ELF-1 (cell line): ENCODE measurements around the gene CDX1.
A peak's percentile ranks its signal among the peaks of the same experiment; 100 is the strongest.

Experiments used
- DNase-seq: peaks from one replicate; pipeline ENCODE4 v3.0.0-alpha.2; 2016; ENCODE audit warnings: low read depth, low spot score

CDX1 gene

DNA sequence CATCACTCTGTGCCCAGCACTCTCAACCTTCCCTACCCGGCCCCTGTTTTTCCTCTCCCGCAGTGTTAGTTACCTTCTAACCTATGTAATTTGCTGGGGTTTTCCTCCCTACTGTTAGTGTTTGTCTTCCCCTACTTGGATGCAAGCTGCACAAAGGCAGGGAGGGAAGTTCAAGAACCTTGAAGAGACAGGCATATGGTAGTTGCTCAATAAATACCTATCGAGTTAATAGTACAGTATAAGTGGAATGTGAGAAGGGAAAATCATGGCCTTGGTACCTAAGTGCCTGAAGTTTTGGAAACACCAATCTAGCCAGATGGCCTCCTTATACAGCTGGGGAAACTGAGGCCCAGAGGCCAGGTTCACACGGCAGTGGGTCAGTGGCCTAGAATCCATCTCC lies 35.1 kb upstream of the CDX1 start:
- DNase-seq: no peak

DNA sequence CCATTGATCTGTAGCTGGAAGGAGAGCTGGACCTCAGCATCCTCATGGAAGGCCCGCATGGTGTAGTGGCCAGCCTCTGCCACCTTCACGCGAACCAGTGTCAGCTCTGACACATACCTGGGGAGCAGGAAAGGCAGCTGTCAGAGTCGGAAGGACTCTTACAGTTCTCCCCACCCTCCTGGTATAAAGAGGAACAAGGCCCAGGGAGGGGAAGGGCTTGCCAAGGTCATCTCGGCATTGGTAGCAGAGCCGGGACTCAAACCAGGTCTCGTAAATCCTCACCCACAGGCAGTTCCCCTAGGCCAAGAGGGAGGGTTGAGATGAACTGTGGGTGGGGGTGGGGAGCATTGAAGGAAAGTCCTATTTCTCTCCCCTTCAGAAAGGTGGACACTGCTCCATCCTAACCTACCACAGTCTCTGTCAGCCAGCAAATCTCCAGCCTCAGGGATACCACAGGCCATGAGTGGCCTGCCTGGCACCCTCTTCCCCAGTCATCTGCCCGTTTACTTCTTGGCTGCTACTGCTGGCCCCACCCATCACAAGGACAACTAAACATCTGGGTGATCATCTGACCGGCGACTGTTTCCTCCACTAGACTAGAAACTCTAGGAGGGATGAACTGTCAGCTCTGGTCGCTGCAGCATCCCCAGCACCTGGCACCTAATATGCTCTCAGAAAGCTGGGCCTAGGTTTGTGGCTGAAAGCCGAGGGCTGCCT lies 34.4 kb upstream of the CDX1 start:
- no peak for DNase-seq

DNA sequence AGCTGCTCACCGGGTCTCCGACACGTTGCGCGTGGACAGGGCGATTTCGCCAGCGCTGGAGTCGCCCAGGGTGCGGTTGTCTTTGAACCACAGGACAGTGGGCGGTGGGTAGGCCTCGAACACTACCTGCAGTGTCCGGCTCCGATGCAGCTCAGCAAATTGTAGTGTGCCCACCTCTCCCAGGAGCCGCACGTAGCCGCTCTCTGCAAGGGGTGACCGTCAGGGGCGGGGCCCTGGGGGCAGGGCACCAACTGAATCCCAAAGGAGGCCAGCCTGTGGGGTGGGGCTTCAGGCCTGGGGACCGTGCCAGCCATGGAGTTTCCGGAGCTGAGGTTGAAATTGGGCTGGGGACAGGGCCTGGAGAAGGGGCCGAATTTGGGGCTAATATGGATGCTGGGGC lies 33.8 kb upstream of the CDX1 start:
- DNase-seq: no peak

DNA sequence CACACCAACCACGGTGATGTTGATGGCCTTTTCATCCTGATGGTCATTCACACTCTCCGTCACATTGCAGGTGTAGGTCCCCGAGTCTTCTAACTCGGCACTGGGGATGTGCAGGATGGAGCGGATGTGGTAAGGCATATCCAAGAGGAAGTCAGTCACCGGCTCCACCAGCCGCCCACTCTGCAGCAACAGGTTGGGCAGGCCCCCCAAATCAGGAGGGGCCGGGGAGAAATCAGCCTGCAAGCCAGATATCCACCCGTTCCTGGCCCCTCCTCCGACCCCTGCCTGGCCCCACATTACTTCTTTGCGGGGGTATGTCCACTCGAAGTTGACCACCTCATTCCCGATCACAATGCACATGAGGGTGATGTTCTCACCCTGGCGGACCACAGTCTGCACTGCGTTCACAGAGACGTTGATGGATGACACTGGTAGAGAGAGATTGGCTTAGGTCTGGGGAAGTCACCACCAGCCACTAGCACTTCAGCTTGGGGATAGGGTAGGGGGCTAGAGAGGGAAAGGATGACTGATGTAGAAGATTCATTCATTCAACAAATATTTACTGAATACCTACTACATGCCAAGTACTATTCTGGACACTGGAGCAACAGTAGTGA lies 32.9 kb upstream of the CDX1 start:
- no peak for DNase-seq

DNA sequence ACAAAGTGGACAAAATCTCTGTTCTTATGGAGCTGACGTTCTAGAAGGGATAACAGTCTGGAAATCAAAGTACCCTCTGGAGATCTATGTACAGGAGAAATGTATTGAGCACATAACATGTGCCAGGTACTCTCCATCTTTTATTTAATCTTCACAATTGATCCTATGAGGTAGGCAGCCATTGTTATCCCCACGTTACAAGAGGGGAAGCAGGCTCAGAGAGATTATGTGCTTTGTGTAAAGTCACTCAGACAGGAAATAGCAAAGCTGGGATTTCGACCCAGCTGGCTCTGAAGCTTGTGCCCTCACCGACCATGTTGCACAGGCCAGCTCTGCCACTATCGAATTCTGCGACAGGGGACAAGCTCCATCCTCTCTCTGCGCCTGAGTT lies 32.4 kb upstream of the CDX1 start:
- no peak for DNase-seq

DNA sequence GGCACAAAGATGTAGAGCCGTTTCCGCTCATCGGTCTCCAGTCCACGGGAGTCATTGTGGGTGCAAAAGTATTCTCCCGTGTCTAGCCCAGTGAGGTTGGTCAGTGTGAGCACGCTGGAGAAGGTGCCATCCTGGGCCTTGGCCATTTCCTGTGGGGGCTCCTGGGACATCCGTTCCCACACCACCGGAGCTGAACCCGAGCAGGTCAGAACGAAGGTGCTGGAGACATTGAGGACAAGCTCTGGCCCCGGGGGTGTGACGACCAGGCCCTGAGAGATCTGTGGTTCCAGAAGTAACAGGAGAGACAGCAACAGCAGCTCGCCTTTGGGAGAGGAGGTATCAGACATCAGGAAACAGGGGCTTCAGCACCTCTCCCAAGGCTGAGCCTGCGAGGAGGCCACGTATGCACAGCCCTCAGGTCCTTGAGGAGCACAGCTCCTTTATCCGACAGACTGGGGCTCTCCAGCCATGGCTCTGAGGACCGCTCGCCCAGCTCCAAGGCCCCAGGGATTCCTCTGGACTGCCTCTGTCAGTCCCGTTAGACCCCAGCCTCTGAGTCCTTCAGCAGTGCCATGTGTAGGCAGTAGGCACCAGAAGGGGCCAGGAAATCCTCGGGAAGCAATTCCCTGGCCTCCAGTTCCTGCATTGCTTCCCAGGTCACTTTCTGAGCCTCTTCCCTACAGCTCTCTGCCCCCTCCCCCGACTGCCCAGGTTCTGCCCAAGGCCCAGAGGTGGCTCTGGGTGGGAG lies 30.8 kb upstream of the CDX1 start:
- DNase-seq: no peak

DNA sequence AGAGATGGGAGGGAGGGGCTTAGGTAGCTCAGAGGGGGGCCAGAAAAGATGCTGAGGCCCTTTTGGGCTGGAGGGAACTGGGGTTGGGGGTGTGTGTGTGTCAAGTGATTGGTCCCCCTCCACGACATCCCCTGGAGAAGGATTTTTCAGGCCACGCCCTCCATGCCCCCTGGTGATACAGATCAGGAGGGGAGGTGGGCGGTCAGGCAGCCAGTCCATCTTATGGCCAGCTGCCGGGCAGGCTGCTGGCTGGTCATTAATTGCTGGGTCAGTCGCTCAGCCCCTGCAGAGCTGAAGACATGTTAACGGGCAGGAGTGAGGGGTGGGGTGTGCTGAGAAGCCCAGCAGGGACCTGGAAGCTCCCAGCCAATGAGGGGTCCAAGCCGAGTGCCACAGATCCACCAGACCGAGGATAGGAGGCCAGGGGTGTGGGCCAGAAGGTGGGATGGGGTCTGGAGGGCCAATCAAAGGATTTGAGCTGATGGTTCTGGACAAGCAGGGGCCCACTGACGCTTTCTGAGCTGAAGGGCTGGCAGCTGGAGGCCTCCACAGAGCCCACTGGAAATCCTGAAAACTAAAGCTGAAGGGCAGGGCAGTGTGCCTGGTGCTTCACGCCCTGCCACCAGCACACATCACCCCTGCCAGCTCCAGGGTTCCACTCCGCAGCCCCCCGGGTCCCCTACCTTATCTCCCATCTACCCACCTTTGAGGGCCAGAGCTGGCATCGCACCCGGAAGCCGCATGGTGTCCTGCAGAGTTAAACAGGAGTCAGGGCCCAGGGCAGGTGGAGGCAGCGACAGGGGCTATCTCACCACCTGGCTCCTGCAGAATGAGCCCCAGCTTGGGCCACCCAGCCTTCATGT lies 30.0 kb upstream of the CDX1 start:
- DNase-seq: no peak

DNA sequence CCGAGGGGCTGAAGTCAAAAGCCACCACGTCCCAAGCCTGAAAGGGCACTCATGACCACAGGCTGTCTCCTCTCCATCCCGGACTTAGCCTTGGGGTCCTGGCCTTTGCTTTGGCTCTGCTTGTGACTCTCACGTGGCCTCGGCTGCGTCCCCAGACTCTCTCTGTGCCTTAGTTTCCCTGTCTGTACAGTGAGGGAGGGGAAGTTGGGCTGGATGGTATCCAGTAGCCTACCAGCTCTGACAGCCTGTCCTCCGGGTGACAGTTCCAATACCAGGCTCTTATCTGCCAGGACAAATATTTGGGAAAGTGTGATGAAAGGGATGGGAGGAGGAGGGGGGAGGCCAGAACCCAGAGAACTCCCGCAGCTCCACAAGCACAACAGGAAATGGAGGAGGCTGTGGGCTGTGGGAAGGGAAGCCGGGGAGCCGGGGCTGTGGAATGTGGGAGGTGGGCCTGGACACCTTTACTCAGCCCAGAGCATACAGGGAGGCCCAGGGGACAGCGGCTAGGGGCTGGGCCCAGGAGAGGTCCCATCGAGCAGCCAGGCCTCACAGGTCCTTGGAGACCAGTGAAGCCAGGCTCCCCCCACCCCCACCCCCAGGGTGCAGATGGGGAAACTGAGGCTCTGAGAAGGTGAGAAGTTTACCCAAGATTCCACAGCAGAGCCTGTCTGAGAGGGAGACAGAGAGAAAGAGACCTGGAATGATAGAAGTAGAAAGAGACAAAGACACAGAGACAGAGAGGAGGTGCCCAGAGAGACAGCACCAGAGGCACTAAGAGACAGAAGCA lies 29.2 kb upstream of the CDX1 start:
- peak; percentile 82 for DNase-seq

DNA sequence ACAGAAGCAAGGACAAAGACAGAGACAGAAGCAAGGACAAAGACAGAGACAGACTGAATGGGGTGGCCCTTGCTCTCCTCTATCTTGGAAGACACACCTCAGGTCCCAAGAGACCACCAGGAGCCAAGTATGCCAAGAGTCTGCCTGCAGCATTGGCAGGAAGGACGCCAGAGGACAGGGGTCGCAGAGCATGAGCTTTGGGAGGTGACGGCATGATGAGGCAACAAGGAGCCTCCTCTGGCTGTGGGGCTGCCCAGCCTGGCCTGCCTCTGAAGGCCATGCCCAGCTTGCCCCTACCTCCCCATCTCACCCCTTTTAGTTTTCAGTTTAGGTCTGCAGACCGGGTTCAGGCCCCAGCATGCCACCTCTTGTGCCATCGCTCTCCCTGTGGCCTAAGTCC lies 28.6 kb upstream of the CDX1 start:
- no peak for DNase-seq

DNA sequence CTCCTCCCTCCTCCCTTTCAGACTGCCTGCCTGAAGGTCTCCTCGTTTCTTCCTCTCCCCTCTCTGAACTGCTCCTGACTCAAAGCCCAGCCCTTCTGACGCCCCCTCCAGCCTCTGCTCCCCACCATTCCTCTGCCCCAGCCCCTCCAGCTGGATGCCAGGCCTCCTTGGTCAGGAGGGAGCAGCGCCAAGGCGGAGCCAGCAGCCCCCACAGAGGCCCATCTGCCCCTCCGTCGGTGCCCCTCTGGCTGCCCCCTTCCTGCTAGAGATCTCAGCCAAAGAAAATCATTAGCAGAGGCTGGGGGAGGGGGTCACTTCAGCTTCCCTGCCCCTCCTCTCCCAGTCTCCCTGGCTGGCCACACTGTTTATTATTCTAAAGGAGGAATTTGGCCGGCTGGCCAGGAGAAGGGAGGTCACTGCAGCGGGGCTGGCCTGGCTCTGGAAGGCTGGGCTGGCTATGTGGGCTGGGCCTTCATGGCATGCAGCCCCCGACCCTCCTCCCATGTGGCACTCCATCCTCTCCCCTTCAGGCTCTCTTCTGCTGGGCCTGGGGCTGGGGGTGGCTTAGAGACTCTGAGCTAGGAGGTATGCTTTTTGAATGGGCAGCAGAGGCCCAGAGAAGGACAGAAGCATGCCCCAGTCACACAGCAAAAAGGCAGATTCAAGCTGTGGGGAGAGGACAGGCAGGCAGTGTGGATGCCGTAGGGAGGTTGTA lies 27.9 kb upstream of the CDX1 start:
- DNase-seq: peak; percentile 96

DNA sequence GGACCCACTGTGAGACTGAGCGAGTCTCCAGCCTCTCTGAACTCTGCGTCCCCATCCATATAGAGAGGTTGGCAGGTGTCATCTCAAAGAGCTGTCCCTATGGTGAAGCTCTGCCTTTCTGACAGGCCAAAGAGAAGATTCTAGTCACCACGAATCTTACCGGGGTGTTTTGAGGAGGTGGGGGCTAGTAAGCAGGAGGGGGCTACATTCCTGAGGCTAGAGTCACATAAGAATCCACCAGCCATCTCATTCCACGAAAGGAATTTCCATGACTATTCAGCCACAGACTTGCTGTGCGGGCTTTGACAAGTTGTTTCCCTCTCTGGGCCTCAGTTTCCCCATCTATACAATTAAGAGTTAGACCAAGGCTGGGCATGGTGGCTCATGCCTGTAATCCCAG lies 27.2 kb upstream of the CDX1 start:
- DNase-seq: peak; percentile 44

DNA sequence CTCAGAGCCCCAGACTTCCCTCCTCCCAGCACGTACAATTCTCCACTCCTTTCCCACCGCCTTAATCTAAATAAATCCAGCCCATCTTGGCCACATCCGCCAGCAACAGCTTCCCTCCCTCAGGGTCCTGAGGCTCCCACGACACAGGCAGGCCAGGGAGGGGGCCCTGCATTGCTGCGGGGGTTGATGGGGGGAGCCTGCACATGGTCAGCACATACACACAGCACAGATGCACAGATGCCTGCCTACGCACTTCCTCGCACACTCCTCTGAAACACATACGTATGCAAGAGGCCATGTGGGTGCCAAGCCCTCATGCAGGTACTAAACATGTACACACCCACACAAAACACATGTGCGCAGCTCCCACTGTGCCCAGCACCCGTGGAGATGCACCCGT lies 25.7 kb upstream of the CDX1 start:
- DNase-seq: no peak

DNA sequence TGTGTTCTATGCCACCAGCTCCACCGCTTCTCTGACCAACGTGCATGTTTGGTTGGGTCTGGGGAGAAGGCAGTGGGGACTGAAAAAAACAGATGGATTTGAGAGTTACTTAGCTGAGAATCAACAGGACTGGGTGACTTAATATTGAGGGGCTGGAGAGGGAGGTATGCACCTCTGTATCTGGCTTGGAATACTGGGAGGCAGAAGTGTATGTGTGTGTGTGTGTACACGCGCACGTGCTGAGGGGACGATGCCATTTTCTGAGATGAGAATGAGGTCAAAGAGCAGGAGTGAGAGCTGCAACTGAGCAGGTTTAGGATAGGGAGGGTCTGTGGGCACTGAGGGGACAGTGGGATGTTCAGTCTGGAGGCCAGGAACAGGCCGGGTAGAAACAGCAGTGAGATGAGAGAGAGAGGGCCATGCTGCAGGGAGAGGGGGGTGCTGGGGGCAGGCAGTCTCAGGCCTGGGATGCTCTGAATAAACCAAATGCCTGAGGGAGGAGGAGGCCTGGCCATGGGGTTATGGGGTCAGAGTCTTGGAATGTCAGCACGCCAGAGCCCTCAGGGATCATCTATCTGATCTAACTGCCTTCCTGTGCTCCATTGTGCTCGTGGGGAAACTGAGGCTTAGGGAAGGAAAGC lies 24.9 kb upstream of the CDX1 start:
- DNase-seq: peak; percentile 96

DNA sequence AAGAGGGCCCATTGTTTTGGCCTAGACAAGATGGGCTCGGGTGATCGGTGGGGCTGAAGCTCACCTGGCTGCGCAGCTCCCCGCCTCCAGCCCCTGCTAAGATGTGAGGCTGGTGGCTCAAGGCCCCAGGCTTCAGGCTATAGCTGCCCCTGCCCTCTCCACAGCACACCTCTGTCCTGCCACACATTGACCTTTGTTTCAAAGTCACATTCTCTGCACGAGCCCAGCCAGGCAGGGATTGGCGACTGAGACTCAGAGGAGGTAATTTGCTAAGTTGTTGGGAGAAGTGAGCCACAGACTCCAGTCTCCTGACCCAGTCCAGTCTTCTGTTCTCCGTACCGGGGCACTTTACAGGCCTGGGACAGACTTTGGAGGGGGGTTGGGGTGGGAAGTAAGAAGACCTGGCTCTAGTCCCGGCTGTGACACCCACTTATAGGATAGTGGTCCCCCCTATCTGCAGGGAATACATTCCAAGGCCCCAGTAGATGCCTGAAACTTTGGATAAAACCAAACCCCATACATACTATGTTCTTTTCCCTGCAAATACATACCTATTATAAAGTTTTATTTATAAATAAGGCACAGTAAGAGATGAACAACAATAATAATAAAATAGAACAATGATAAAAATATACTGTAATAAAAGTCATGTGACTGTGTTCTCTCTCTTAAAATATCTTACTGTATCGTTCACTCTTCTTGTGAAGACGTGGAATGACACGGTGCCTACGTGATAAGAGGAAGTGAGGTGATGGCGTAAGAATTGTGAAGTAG lies 24.2 kb upstream of the CDX1 start:
- DNase-seq: no peak

DNA sequence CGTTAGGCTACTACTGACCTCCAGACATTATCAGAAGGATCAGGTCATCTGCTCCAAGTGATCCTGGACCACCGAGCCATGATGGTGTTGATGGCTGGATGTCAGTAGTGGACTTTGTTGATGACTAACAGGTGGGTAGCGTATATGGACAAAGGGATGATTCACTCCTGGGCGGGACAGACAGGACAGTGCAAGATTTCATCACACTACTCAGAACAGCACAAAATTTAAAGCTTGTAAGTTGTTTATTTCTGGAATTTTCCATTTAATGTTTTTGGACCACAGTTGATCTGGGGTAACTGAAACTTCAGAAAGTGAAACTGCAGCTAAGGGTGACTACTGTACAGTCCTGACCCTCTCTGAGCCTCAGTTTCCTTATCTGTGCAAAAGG lies 23.6 kb upstream of the CDX1 start:
- DNase-seq: peak; percentile 54

DNA sequence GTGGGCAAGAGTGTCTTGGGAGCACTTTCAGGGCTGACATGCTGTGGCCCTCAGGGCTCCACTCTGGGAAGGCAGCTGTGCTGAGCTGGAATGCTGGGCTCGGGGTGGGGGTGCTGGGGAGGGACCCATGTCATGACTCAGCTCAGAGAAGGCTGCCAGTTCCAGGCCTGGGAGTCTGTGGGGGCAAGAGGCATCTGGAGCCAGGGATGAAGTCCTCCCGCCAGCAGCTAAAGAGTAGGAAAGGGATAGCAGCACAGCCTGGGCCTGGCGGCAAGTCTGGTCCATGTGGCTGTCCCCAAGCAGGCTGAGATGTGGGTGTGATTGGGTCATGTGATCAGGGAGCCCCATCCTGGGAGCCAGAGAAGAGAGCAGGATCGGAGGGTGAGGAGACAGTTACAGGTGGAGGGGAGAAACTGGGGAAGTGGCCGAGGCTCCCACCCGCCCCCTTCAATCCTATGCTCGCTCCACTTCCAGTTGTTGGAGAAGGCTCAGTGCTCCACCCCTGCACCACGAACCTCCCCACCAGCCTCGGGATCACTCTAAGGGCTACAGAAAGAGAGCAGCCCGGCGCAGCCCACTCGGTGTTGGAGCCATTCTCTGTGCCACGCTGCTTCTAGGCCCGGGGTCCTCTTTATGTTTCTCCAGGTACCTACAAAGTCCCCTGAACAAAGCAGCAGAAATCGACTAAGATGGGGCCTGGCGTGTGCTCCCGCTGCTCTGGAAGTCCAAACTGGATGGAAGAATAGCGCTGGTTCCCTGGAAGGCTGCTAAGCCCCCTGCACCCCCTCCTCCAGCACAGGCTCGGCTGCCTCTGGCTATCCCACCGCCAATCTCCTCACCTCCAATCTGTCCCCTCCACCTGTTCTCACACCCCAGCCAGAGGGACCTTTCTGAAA lies 23.0 kb upstream of the CDX1 start:
- peak; percentile 72 for DNase-seq

DNA sequence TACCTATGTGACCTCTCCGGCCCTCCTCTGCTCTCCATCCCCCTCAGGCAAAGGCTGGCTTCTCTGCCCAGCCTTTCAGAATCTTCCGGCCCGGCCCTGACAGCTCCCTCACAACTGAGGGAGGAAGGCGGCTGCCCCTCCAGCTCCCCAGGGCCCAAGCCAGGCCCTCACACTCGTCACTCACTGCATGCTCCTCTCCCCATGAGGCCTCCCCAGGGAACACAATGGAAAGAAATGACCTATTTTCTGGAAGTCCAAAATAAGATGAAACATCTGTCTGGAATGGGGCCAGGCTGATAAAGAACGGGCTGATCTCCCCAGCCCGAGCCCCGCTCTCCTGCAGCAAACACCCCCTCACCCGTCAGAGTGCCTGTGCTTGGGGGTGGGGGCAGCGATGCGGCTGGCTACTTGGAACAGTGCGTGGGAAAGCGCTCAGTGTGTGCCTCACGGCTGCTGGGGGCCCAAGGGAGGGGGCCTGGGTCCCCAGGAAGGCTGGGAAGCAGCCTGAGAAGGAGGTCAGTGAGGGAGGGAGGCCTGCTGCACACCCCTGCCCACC lies 22.3 kb upstream of the CDX1 start:
- DNase-seq: peak; percentile 80

DNA sequence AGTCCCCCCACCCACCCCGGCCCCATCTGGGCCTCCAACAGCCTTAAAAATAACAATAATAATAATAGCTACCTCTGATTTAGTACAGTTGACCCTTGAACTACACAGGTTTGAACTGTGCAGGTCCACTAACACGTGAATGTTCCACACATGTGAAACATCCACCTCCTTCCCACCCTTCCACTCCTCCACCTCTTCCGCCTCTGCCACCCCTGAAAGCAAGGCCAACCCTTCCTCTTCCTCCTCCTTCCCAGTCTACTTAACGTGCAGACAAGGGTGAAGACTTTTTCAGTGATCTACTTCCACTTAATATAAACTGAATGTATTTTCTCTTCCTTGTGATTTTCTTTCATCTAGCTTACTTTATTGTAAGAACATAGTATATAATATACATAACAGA lies 21.7 kb upstream of the CDX1 start:
- no peak for DNase-seq
